K562 (cell line): ENCODE measurements around the gene GPR135.

Experiments used
- MAFG ChIP-seq: fragments of 450-650 bp; conservative IDR thresholded peaks from 2 replicates; pipeline ENCODE4 v1.6.1; 2016; ENCODE audit warnings: missing genetic modification characterization, missing compliant biosample characterization
- TF ChIP-seq, protein P1 (sequence below): sonication (generic); formaldehyde crosslinking; IDR thresholded peaks from 2 replicates; pipeline ENCODE4 v1.8.0; 2023; ENCODE audit warnings: missing genetic modification reagents, mild to moderate bottlenecking, borderline replicate concordance
- TF ChIP-seq, protein P2 (sequence below): fragments of 250-450 bp; sonication (Bioruptor Pico); IDR thresholded peaks from 2 replicates; pipeline ENCODE4 v1.9.0; 2021; ENCODE audit warnings: mild to moderate bottlenecking, inconsistent platforms

- TF ChIP-seq, protein P1, sequence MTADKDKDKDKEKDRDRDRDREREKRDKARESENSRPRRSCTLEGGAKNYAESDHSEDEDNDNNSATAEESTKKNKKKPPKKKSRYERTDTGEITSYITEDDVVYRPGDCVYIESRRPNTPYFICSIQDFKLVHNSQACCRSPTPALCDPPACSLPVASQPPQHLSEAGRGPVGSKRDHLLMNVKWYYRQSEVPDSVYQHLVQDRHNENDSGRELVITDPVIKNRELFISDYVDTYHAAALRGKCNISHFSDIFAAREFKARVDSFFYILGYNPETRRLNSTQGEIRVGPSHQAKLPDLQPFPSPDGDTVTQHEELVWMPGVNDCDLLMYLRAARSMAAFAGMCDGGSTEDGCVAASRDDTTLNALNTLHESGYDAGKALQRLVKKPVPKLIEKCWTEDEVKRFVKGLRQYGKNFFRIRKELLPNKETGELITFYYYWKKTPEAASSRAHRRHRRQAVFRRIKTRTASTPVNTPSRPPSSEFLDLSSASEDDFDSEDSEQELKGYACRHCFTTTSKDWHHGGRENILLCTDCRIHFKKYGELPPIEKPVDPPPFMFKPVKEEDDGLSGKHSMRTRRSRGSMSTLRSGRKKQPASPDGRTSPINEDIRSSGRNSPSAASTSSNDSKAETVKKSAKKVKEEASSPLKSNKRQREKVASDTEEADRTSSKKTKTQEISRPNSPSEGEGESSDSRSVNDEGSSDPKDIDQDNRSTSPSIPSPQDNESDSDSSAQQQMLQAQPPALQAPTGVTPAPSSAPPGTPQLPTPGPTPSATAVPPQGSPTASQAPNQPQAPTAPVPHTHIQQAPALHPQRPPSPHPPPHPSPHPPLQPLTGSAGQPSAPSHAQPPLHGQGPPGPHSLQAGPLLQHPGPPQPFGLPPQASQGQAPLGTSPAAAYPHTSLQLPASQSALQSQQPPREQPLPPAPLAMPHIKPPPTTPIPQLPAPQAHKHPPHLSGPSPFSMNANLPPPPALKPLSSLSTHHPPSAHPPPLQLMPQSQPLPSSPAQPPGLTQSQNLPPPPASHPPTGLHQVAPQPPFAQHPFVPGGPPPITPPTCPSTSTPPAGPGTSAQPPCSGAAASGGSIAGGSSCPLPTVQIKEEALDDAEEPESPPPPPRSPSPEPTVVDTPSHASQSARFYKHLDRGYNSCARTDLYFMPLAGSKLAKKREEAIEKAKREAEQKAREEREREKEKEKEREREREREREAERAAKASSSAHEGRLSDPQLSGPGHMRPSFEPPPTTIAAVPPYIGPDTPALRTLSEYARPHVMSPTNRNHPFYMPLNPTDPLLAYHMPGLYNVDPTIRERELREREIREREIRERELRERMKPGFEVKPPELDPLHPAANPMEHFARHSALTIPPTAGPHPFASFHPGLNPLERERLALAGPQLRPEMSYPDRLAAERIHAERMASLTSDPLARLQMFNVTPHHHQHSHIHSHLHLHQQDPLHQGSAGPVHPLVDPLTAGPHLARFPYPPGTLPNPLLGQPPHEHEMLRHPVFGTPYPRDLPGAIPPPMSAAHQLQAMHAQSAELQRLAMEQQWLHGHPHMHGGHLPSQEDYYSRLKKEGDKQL (CRISPR knock-in tag) = no peak
- TF ChIP-seq, protein P2, sequence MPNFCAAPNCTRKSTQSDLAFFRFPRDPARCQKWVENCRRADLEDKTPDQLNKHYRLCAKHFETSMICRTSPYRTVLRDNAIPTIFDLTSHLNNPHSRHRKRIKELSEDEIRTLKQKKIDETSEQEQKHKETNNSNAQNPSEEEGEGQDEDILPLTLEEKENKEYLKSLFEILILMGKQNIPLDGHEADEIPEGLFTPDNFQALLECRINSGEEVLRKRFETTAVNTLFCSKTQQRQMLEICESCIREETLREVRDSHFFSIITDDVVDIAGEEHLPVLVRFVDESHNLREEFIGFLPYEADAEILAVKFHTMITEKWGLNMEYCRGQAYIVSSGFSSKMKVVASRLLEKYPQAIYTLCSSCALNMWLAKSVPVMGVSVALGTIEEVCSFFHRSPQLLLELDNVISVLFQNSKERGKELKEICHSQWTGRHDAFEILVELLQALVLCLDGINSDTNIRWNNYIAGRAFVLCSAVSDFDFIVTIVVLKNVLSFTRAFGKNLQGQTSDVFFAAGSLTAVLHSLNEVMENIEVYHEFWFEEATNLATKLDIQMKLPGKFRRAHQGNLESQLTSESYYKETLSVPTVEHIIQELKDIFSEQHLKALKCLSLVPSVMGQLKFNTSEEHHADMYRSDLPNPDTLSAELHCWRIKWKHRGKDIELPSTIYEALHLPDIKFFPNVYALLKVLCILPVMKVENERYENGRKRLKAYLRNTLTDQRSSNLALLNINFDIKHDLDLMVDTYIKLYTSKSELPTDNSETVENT (CRISPR knock-in tag) = no peak
- TF ChIP-seq MAFG (tag) = no peak
Observed at GRCh38 chr14:59510001-59510400, 44.8 kb upstream of the GPR135 start.
